KMS-11 (cell line): ENCODE measurements around the gene ADAMTS8.

ENCODE experiments used
- H2AFZ ChIP-seq: fragments of 200-600 bp; sonication (generic); 2 replicates; pipeline ENCODE4 v1.6.1; 2016; ENCODE audit warnings: antibody characterized with exemption, mixed run types, low read depth
- H3K27ac ChIP-seq: fragments of 200-600 bp; sonication (generic); 2 replicates; pipeline ENCODE4 v1.6.1; 2016; ENCODE audit warnings: mild to moderate bottlenecking, mixed run types
- H3K27me3 ChIP-seq: fragments of 200-600 bp; sonication (generic); 2 replicates; pipeline ENCODE4 v1.6.1; 2017; ENCODE audit warnings: mild to moderate bottlenecking, low read depth, mixed run types, moderate library complexity; ENCODE audit not compliant: insufficient read depth
- H3K36me3 ChIP-seq: fragments of 200-600 bp; sonication (generic); 2 replicates; pipeline ENCODE4 v1.6.1; 2017; ENCODE audit warnings: mild to moderate bottlenecking, mixed run types; ENCODE audit not compliant: insufficient read depth
- H3K4me1 ChIP-seq: fragments of 200-600 bp; sonication (generic); 2 replicates; pipeline ENCODE4 v1.6.1; 2016; ENCODE audit warnings: mild to moderate bottlenecking, low read depth, mixed run types; ENCODE audit not compliant: poor library complexity, severe bottlenecking
- H3K4me2 ChIP-seq: fragments of 200-600 bp; sonication (generic); 2 replicates; pipeline ENCODE4 v1.7.0; 2016; ENCODE audit warnings: mild to moderate bottlenecking, mixed run types
- H3K4me3 ChIP-seq: fragments of 200-600 bp; sonication (generic); IDR thresholded peaks from 2 replicates; pipeline ENCODE4 v1.6.1; 2017; ENCODE audit warnings: low read depth, low read length, mixed read lengths; ENCODE audit not compliant: insufficient read depth
- H3K79me2 ChIP-seq: fragments of 200-600 bp; sonication (generic); 2 replicates; pipeline ENCODE4 v1.6.1; 2016; ENCODE audit warnings: low read depth, mixed run types; ENCODE audit not compliant: insufficient read depth
- H3K9ac ChIP-seq: fragments of 200-600 bp; sonication (generic); 2 replicates; pipeline ENCODE4 v1.6.1; 2016; ENCODE audit warnings: mild to moderate bottlenecking, mixed run types
- H4K20me1 ChIP-seq: fragments of 200-600 bp; sonication (generic); 2 replicates; pipeline ENCODE4 v1.6.1; 2016; ENCODE audit warnings: mild to moderate bottlenecking, mixed run types; ENCODE audit not compliant: insufficient read depth
- CTCF ChIP-seq: fragments of 200-600 bp; sonication (generic); conservative IDR thresholded peaks from 2 replicates; pipeline ENCODE4 v1.6.1; 2017; ENCODE audit warnings: low read depth, mild to moderate bottlenecking, antibody characterized with exemption, low read length, moderate library complexity, mixed read lengths

Gene ADAMTS8

DNA sequence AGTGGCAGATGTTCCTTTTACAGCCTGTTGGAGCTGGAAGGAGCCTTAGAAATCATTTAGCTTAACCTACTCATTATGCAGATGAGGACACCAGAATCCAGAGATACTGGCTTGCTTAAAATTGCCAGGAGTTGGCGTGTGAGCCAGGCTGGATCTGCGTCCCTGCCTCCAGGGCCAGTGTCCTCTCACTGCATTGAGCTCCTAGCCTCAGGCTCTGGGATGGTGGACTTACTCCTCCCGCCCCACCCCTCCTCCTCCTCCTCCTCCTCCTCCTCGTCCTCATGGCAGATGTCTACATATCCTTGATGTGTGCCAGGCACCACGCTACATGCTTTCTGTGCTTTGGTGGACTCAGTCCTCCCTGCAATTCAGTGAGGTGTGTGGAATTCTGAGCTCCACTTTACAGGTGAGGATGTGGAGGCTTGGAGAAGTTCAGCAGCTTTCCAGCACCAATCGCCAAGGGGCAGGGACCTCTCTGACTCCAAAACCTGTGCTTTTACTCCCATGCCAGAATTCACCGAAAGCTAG is 44.1 kb upstream of the ADAMTS8 start:
- Histone ChIP-seq H3K4me3 (no peak overlapping the region), H3K27ac (no peak overlapping the region), H2AFZ (no peak overlapping the region), H4K20me1 (no peaks in the 10 kb centered on the region), H3K36me3 (no peaks in the 10 kb centered on the region), H3K4me2 (no peak overlapping the region), H3K4me1 (no peaks in the 10 kb centered on the region), H3K9ac (no peak overlapping the region), H3K27me3 (no peaks in the 10 kb centered on the region), H3K79me2 (no peaks in the 10 kb centered on the region)
- no peak for TF ChIP-seq CTCF

GRCh38 chr11:130471731-130472433 is 43.5 kb upstream of the ADAMTS8 start:
- Histone ChIP-seq H3K79me2 (no peaks in the 10 kb centered on the region), H3K4me3 (no peak overlapping the region), H4K20me1 (no peaks in the 10 kb centered on the region), H3K27me3 (no peaks in the 10 kb centered on the region), H3K9ac (no peak overlapping the region), H2AFZ (no peak overlapping the region), H3K4me1 (no peaks in the 10 kb centered on the region), H3K27ac (no peak overlapping the region), H3K36me3 (no peaks in the 10 kb centered on the region), H3K4me2 (no peak overlapping the region)
- TF ChIP-seq CTCF = no peak

GRCh38 chr11:130470832-130471706 is 42.7 kb upstream of the ADAMTS8 start:
- Histone ChIP-seq H4K20me1 (no peaks in the 10 kb centered on the region), H3K79me2 (no peaks in the 10 kb centered on the region), H3K27me3 (no peaks in the 10 kb centered on the region), H3K27ac (no peak overlapping the region), H3K4me2 (no peak overlapping the region), H3K4me1 (no peaks in the 10 kb centered on the region), H3K4me3 (no peak overlapping the region), H2AFZ (no peak overlapping the region), H3K9ac (no peak overlapping the region), H3K36me3 (no peaks in the 10 kb centered on the region)
- TF ChIP-seq CTCF = no peak

DNA sequence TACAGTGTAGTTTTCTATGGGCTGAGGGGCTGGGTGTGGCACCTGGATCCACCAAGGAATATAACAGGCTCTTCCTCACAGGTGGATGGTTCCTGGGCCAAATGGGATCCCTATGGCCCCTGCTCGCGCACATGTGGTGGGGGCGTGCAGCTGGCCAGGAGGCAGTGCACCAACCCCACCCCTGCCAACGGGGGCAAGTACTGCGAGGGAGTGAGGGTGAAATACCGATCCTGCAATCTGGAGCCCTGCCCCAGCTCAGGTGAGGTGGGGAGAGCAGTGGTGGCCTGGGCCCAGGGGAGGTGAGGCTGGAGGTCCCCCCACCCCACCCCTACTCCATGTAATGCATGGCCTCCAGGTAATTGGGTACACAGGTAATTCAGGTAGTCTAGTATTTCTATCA is 40.8 kb upstream of the ADAMTS8 start:
- Histone ChIP-seq H2AFZ (no peak overlapping the region), H3K4me3 (no peak overlapping the region), H3K79me2 (no peaks in the 10 kb centered on the region), H3K9ac (no peak overlapping the region), H3K36me3 (no peaks in the 10 kb centered on the region), H3K27me3 (no peaks in the 10 kb centered on the region), H3K4me1 (no peaks in the 10 kb centered on the region), H3K4me2 (no peak overlapping the region), H4K20me1 (no peaks in the 10 kb centered on the region), H3K27ac (no peak overlapping the region)
- no peak for TF ChIP-seq CTCF
